H1 (cell line): Measurements from ENCODE around the gene H1-8. TPM values are rescaled to one million over a fixed set of nuclear protein-coding genes. Genes with fewer than 3 reads are reported as not detected.

ENCODE experiments used
- CTCF ChIA-PET: fragments of 300-600 bp; sonication (Branson Sonifier 250); formaldehyde crosslinking; loops from one replicate; lab custom pipeline; 2021; ENCODE audit not compliant: partially characterized antibody; lab: Charles Lee
- POLR2A ChIA-PET: fragments of 300-600 bp; sonication (Branson Sonifier 250); formaldehyde crosslinking; loops from one replicate; lab custom pipeline; 2021; ENCODE audit warnings: inconsistent platforms; ENCODE audit not compliant: partially characterized antibody; lab: Charles Lee
- DNase-seq, 2 experiments: peaks; one replicate each; pipeline versions ENCODE4 v3.0.0 to v3.0.0-alpha.2; 2010 to 2022; ENCODE audit warnings: low spot score in 2 of 2, low read depth in 1 of 2, mixed read lengths in 1 of 2
- FAIRE-seq: peaks from 2 replicates; lab custom pipeline; 2011; peaks lifted over from hg19 to GRCh38; lab: Jason Lieb, UNC
- H2AFZ ChIP-seq: 2 replicates; pipeline ENCODE4 v1.8.1; 2012; ENCODE audit warnings: low read length, inconsistent platforms
- H2AK5ac ChIP-seq: 2 replicates; pipeline ENCODE4 v1.6.1; 2013; ENCODE audit warnings: low read depth, low read length
- H2BK120ac ChIP-seq: replicated peaks from 2 replicates; pipeline ENCODE3; 2013; ENCODE audit warnings: low read depth, low read length, inconsistent platforms
- H2BK12ac ChIP-seq: 2 replicates; pipeline ENCODE4 v1.6.1; 2013; ENCODE audit warnings: low read depth, low read length
- H2BK15ac ChIP-seq: 2 replicates; pipeline ENCODE4 v1.6.1; 2013; ENCODE audit warnings: low read length
- H2BK20ac ChIP-seq: 2 replicates; pipeline ENCODE4 v1.6.1; 2013; ENCODE audit warnings: low read length
- H2BK5ac ChIP-seq: 2 replicates; pipeline ENCODE4 v1.6.1; 2013; ENCODE audit warnings: low read depth, low read length
- H3K14ac ChIP-seq: 2 replicates; pipeline ENCODE4 v1.6.1; 2013; ENCODE audit warnings: inconsistent platforms; ENCODE audit not compliant: insufficient read length
- H3K18ac ChIP-seq: 2 replicates; pipeline ENCODE4 v1.6.1; 2013; ENCODE audit warnings: low read length; ENCODE audit errors: extremely low read depth
- H3K23ac ChIP-seq: 2 replicates; pipeline ENCODE4 v1.6.1; 2013; ENCODE audit warnings: inconsistent platforms; ENCODE audit not compliant: insufficient read length
- H3K23me2 ChIP-seq: 2 replicates; pipeline ENCODE4 v1.6.1; 2013; ENCODE audit warnings: low read depth, low read length
- H3K27ac ChIP-seq: 2 replicates; pipeline ENCODE4 v1.6.1; 2011; ENCODE audit warnings: low read depth, low read length, inconsistent platforms
- H3K27me3 ChIP-seq, 4 experiments: replicated peaks in 1 of 4; 1 replicate in 1 of 4; 2 replicates in 3 of 4; pipeline versions ENCODE4 v1.6.1 to v1.8.1; 2011 to 2013; ENCODE audit warnings: low read length in 3 of 4, mild to moderate bottlenecking in 3 of 4, inconsistent platforms in 2 of 4, mixed read lengths in 2 of 4, moderate library complexity in 1 of 4; ENCODE audit not compliant: control insufficient read depth in 3 of 4, insufficient read depth in 3 of 4; ENCODE audit errors: extremely low read depth in 1 of 4
- H3K36me3 ChIP-seq, 4 experiments: 2 replicates each; pipeline versions ENCODE4 v1.6.1 to v1.8.1; 2011 to 2013; ENCODE audit warnings: mild to moderate bottlenecking in 4 of 4, low read length in 3 of 4, moderate library complexity in 2 of 4, control low read depth in 1 of 4, inconsistent platforms in 1 of 4; ENCODE audit not compliant: insufficient read depth in 4 of 4, control insufficient read depth in 2 of 4
- H3K4ac ChIP-seq: replicated peaks from 2 replicates; pipeline ENCODE3; 2013; ENCODE audit warnings: low read length, low read depth, mixed read lengths, inconsistent platforms; ENCODE audit not compliant: insufficient read length
- H3K4me1 ChIP-seq, 4 experiments: replicated peaks in 1 of 4; 1 replicate in 1 of 4; 2 replicates in 3 of 4; pipeline versions ENCODE4 v1.6.1 to v1.8.1; 2011 to 2013; ENCODE audit warnings: low read length in 3 of 4, inconsistent platforms in 2 of 4, mixed read lengths in 1 of 4; ENCODE audit not compliant: insufficient read depth in 4 of 4, control insufficient read depth in 3 of 4
- H3K4me2 ChIP-seq, 2 experiments: 2 replicates each; pipeline versions ENCODE4 v1.6.1 to v1.8.1; 2011 to 2013; ENCODE audit warnings: low read depth in 2 of 2, low read length in 2 of 2, control low read depth in 1 of 2, inconsistent platforms in 1 of 2, mild to moderate bottlenecking in 1 of 2; ENCODE audit not compliant: insufficient read depth in 1 of 2
- H3K4me3 ChIP-seq, 4 experiments: fragments of 200-600, 300-600 bp in 1 of 4; sonication (generic), shearing (Covaris generic), sonication (Bioruptor Twin) in 1 of 4; 2 replicates each; pipeline versions ENCODE4 v1.5.1 to v1.8.1; 2011 to 2016; ENCODE audit warnings: low read length in 4 of 4, low read depth in 3 of 4, control low read depth in 2 of 4, inconsistent platforms in 2 of 4, mild to moderate bottlenecking in 2 of 4, mixed read lengths in 1 of 4, moderate library complexity in 1 of 4; ENCODE audit not compliant: insufficient read depth in 2 of 4; ENCODE audit errors: extremely low read depth in 1 of 4
- H3K56ac ChIP-seq: replicated peaks from 2 replicates; pipeline ENCODE3; 2013; ENCODE audit warnings: low read depth, mild to moderate bottlenecking, mixed read lengths, low read length, inconsistent platforms; ENCODE audit not compliant: insufficient read length
- H3K79me1 ChIP-seq: 2 replicates; pipeline ENCODE4 v1.6.1; 2013; ENCODE audit warnings: low read depth, low read length, control low read depth
- H3K79me2 ChIP-seq, 2 experiments: 2 replicates each; pipeline versions ENCODE4 v1.6.1 to v1.8.1; 2012 to 2013; ENCODE audit warnings: low read length in 2 of 2, mild to moderate bottlenecking in 2 of 2, inconsistent platforms in 1 of 2; ENCODE audit not compliant: insufficient read depth in 2 of 2, control insufficient read depth in 1 of 2
- H3K9ac ChIP-seq, 4 experiments: replicated peaks in 1 of 4; 1 replicate in 1 of 4; 2 replicates in 3 of 4; pipeline versions ENCODE4 v1.6.1 to v1.8.1; 2011 to 2013; ENCODE audit warnings: low read depth in 3 of 4, low read length in 3 of 4, control low read depth in 2 of 4, mild to moderate bottlenecking in 2 of 4, moderate library complexity in 2 of 4, inconsistent platforms in 1 of 4; ENCODE audit errors: extremely low read depth in 1 of 4
- H3K9me3 ChIP-seq, 2 experiments: 2 replicates each; pipeline versions ENCODE4 v1.6.1 to v1.8.1; 2012 to 2013; ENCODE audit warnings: mild to moderate bottlenecking in 2 of 2, moderate library complexity in 2 of 2, control low read depth in 1 of 2, inconsistent platforms in 1 of 2, low read depth in 1 of 2, low read length in 1 of 2, mixed read lengths in 1 of 2; ENCODE audit not compliant: insufficient read depth in 2 of 2
- H4K20me1 ChIP-seq, 2 experiments: replicated peaks in 1 of 2; 2 replicates each; pipeline versions ENCODE3 to v1.8.1; 2011 to 2013; ENCODE audit warnings: inconsistent platforms in 2 of 2, low read length in 2 of 2, mild to moderate bottlenecking in 1 of 2; ENCODE audit not compliant: insufficient read depth in 2 of 2, control insufficient read depth in 1 of 2
- H4K5ac ChIP-seq: 2 replicates; pipeline ENCODE4 v1.6.1; 2013; ENCODE audit warnings: low read length, low read depth, mixed read lengths, inconsistent platforms; ENCODE audit not compliant: insufficient read length
- H4K8ac ChIP-seq: 2 replicates; pipeline ENCODE4 v1.8.0; 2013; ENCODE audit warnings: mild to moderate bottlenecking, moderate library complexity, low read length, inconsistent platforms; ENCODE audit not compliant: insufficient read depth; ENCODE audit errors: extremely low read depth
- H4K91ac ChIP-seq: replicated peaks from 2 replicates; pipeline ENCODE3; 2013; ENCODE audit warnings: low read length, mixed read lengths, inconsistent platforms; ENCODE audit not compliant: insufficient read length
- ASH2L ChIP-seq: fragments of 200-600, 300-600 bp; sonication (generic); IDR thresholded peaks from one replicate; pipeline ENCODE4 v1.7.1; 2017; ENCODE audit warnings: low read length
- BRCA1 ChIP-seq: IDR thresholded peaks from 2 replicates; pipeline ENCODE4 v1.6.1; 2012; ENCODE audit warnings: low read depth, low read length, improper control_type of control experiment
- EP300 ChIP-seq, 2 experiments: IDR thresholded peaks; 1 replicate in 1 of 2; 2 replicates in 1 of 2; pipeline ENCODE4 v1.6.1; 2011 to 2012; ENCODE audit warnings: low read depth in 2 of 2, low read length in 2 of 2, mild to moderate bottlenecking in 2 of 2, borderline replicate concordance in 1 of 2, inconsistent platforms in 1 of 2, moderate library complexity in 1 of 2
- POU5F1 ChIP-seq: IDR thresholded peaks from 2 replicates; pipeline ENCODE4 v1.6.1; 2011; ENCODE audit warnings: low read depth, mild to moderate bottlenecking, low read length, moderate library complexity
- RNF2 ChIP-seq: fragments of 200-900, 300-1000 bp; sonication (generic); IDR thresholded peaks from 2 replicates; pipeline ENCODE4 v1.7.1; 2016; ENCODE audit warnings: borderline replicate concordance, low read depth, mild to moderate bottlenecking, antibody characterized with exemption, low read length; ENCODE audit not compliant: poor library complexity, severe bottlenecking; ENCODE audit errors: missing control alignments
- RXRA ChIP-seq: IDR thresholded peaks from 2 replicates; pipeline ENCODE4 v1.6.1; 2011; ENCODE audit warnings: low read depth, mild to moderate bottlenecking, low read length, moderate library complexity; ENCODE audit not compliant: insufficient read depth
- SIX5 ChIP-seq: IDR thresholded peaks from 2 replicates; pipeline ENCODE4 v1.6.1; 2011; ENCODE audit warnings: mild to moderate bottlenecking, low read depth, low read length
- SP2 ChIP-seq: IDR thresholded peaks from 2 replicates; pipeline ENCODE4 v1.6.1; 2012; ENCODE audit warnings: mild to moderate bottlenecking, low read length, inconsistent platforms
- SRF ChIP-seq: IDR thresholded peaks from 2 replicates; pipeline ENCODE4 v1.6.1; 2011; ENCODE audit warnings: mild to moderate bottlenecking, low read depth, low read length, moderate library complexity
- SUZ12 ChIP-seq: fragments of 200-600 bp; sonication (generic); IDR thresholded peaks from 2 replicates; pipeline ENCODE4 v1.6.1; 2012; ENCODE audit warnings: mild to moderate bottlenecking, inconsistent platforms, low read length, moderate library complexity, mixed read lengths
- WGBS, 2 experiments: shearing (Covaris generic) in 1 of 2; methylation state at CpG; one replicate each; pipeline versions ENCODE4 v1.1.6 to v1.1.7; 2013 to 2015; ENCODE audit warnings: low lambda C conversion rate in 2 of 2, mixed read lengths in 2 of 2, inconsistent platforms in 1 of 2, low coverage in 1 of 2, missing lambda C conversion rate in 1 of 2; ENCODE audit not compliant: insufficient replicate concordance in 2 of 2, insufficient coverage in 1 of 2, insufficient read length in 1 of 2; ENCODE audit errors: extremely low coverage in 1 of 2, missing lambda C conversion rate in 1 of 2; 5-methylcytosine and 5-hydroxymethylcytosine counted together
- polyA plus RNA-seq, 7 experiments: library from polyadenylated mRNA; depleted of rRNA in 3 of 7; stranded (reverse) in 5 of 7; unstranded in 2 of 7; fragments of >200 nt in 5 of 7; fragments of 200-250 nt in 2 of 7; gene quantifications; 1 replicate in 5 of 7; 2 replicates in 1 of 7; 4 replicates in 1 of 7; pipeline versions ENCODE4 v1.2.1 to v1.2.3, GENCODE V29; 2011 to 2013; ENCODE audit warnings: missing spikeins in 2 of 7, mixed read lengths in 2 of 7
- total RNA-seq: library from RNA; stranded (reverse); fragmentation: NEBNext Ultra II Directional; extraction: Animal tissue kit (Norgen Biotek cat#: 25700); gene quantifications from 2 replicates; pipeline ENCODE4 v1.2.1, GENCODE V29; 2021
- TF ChIP-seq, protein P1 (sequence below): IDR thresholded peaks from 2 replicates; pipeline ENCODE4 v1.6.1; 2012; ENCODE audit warnings: low read length, inconsistent platforms
- TF ChIP-seq, protein P2 (sequence below): IDR thresholded peaks from 2 replicates; pipeline ENCODE4 v1.6.1; 2012; ENCODE audit warnings: inconsistent platforms

Gene H1-8
- total and polyA plus RNA-seq, 2 of the 8 experiments (the other 6 are each of a cell fraction or from before 2014, with no cell fraction given), result not detected

DNA sequence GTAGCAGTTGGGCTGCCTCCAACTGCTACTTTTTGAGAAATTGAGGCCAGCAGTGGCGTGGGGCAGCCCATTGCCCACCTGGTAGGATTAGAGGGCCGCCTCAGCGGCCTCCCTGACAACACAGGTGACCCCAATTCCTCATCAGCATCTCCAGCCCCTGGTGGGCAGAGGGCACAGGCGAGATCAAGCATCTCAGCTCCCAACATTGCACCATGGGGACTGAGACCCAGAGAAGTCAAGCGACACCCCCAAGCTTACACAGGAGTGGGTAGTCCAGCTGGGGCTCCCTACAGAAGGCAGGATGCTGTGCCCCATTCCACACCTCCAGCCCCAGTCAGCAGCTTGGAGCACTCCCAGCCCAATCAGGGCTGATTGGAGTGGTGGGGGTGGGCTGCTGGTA, 228 bp upstream of the H1-8 start:
- Histone ChIP-seq H2AK5ac (no peak overlapping the region), H3K9me3 (no peaks in the 10 kb centered on the region), H3K27me3 (no peaks in the 10 kb centered on the region), H3K18ac (no peak overlapping the region), H3K4me2 (no peak overlapping the region), H3K14ac (no peak overlapping the region), H4K5ac (no peak overlapping the region), H3K27ac (no peak overlapping the region), H3K36me3 (no peaks in the 10 kb centered on the region), H2BK120ac (no peak overlapping the region), H3K4me3 (no peak overlapping the region), H3K23ac (no peak overlapping the region), H2BK5ac (no peak overlapping the region), H4K91ac (no peak overlapping the region), H3K56ac (no peak overlapping the region), H3K79me2 (no peaks in the 10 kb centered on the region), H4K20me1 (no peaks in the 10 kb centered on the region), H4K8ac (peak overlapping the region; percentile 76; the same call in 1 of the 2 replicates), H2BK15ac (no peak overlapping the region), H2BK20ac (no peak overlapping the region), H3K4ac (no peak overlapping the region), H3K79me1 (no peaks in the 10 kb centered on the region), H3K23me2 (no peaks in the 10 kb centered on the region), H2BK12ac (0 out of 2 replicates have a peak overlapping the region, but pooled peaks have one; percentile 39), H3K9ac (no peak overlapping the region), H3K4me1 (peaks cover 8 to 19% (median 10%) of the 10 kb centered on the region in 4 experiments), H2AFZ (peak overlapping the region; percentile 64; the same call in 1 of the 2 replicates)
- POLR2A ChIA-PET, result interaction anchor here (0.9 kb wide), 1 partner anchor 12 kb away, joined by 3 read pairs; no protein-coding TSS in a partner anchor
- 93% methylated on average over 5 of the region's 5 CpGs; no CpG with 5 or more reads in 1 of the 2 experiments for WGBS, 2 experiments
- FAIRE-seq (no peak), DNase-seq (no peak)
- CTCF ChIA-PET, result interaction anchor here (1.1 to 1.7 kb wide), 5 partner anchors 12 to 52 kb away, joined by 3 to 5 read pairs (median 4); no protein-coding TSS in a partner anchor
- TF ChIP-seq, protein P1, sequence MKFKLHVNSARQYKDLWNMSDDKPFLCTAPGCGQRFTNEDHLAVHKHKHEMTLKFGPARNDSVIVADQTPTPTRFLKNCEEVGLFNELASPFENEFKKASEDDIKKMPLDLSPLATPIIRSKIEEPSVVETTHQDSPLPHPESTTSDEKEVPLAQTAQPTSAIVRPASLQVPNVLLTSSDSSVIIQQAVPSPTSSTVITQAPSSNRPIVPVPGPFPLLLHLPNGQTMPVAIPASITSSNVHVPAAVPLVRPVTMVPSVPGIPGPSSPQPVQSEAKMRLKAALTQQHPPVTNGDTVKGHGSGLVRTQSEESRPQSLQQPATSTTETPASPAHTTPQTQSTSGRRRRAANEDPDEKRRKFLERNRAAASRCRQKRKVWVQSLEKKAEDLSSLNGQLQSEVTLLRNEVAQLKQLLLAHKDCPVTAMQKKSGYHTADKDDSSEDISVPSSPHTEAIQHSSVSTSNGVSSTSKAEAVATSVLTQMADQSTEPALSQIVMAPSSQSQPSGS, result no peak
- TF ChIP-seq SIX5, result no peak
- TF ChIP-seq SRF, result no peak
- no peak for TF ChIP-seq RXRA
- TF ChIP-seq BRCA1, result no peak
- TF ChIP-seq EP300 (IDR thresholded peaks at IDR 0.05; ENCODE audit: borderline replicate concordance in 1 of 2, low read depth in 2 of 2, low read length in 2 of 2), result no peak
- TF ChIP-seq RNF2, result no peak
- no peak for TF ChIP-seq SP2
- TF ChIP-seq, protein P2, sequence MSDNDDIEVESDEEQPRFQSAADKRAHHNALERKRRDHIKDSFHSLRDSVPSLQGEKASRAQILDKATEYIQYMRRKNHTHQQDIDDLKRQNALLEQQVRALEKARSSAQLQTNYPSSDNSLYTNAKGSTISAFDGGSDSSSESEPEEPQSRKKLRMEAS, result no peak
- TF ChIP-seq SUZ12, result no peak
- TF ChIP-seq POU5F1, result no peak
- no peak for TF ChIP-seq ASH2L
